Measurements from ENCODE around the gene ARHGEF25.

DNA sequence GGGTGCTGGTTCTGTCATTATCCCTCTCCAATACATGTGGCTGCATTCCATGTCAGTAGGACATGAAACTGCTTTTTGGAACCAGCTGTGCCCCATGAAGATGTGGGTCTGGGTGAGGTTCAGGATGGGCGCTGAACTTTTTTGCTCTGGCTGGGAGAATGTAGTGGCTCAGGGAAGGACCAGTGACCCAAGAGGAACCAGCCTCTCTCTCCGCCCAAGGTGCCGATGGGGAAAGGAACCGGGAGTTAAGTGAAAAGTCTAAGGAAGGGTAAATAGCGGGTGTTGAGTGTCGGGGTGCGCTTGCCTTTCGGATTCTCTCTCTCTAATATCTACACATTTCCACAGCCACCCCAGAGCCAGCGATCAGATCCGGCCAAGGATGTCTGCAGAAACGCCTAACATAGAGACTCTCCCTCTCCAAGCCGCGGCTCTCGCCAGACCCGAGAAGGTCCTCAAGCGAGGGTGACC, 7.8 kb downstream of the ARHGEF25 start:
- TF ChIP-seq, protein P1, sequence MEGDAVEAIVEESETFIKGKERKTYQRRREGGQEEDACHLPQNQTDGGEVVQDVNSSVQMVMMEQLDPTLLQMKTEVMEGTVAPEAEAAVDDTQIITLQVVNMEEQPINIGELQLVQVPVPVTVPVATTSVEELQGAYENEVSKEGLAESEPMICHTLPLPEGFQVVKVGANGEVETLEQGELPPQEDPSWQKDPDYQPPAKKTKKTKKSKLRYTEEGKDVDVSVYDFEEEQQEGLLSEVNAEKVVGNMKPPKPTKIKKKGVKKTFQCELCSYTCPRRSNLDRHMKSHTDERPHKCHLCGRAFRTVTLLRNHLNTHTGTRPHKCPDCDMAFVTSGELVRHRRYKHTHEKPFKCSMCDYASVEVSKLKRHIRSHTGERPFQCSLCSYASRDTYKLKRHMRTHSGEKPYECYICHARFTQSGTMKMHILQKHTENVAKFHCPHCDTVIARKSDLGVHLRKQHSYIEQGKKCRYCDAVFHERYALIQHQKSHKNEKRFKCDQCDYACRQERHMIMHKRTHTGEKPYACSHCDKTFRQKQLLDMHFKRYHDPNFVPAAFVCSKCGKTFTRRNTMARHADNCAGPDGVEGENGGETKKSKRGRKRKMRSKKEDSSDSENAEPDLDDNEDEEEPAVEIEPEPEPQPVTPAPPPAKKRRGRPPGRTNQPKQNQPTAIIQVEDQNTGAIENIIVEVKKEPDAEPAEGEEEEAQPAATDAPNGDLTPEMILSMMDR (conservative IDR thresholded peaks at IDR 0.05), result no peak
- no peak for TF ChIP-seq EZH2 (IDR thresholded peaks at IDR 0.05; ENCODE audit: low read depth)

Data from PC-9 (cell line).